Epidermal melanocyte (primary cell): Measurements from ENCODE around the gene VAC14.

ENCODE experiments used
- DNase-seq: peaks from one replicate; pipeline ENCODE4 v3.0.0; 2011; ENCODE audit warnings: low spot score; ENCODE audit not compliant: insufficient read length

The VAC14 gene

DNA sequence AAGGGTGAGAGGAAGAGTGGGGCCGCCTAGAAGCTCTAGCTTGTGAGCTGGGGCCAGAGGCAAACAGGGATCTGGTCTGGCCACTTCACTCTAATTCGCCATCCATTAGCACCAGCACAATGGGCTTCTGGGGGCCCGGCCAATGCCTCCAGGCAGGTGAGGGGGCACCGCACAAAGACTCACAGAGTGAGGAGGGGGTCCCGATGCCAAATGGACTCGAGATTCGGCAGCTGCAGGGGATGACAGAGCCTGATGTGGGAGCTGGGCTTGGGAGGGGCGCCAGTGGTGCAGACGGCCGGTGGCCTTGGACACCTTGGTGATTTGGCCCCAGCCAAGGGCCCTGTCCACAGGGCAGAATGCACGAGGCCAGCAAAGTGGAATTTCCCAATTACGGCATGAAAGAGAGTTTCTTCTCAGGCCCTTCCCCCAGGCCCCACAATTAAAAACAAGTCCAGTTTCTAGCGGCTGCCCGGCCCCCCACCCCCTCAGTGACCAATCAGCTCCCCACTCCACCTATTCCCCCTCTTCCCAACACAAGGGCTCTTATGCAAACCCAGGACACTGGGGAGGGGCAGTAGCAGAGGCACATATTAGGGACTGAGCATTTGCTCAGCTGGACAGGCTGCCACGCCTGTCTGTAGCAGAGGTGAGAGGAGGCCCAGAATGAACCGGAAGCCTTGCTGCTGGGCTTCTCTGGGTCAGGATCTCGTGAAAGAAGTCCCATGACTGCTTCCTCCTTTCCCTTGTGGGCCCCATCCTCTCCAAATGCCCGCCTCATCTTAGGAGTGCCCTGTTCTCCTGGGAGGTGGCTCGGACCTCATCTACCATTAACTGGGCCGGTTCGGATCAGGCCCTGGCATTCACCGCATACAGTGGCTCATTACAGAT lies 75.7 kb downstream of the VAC14 start:
- DNase-seq = peak; percentile 60

DNA sequence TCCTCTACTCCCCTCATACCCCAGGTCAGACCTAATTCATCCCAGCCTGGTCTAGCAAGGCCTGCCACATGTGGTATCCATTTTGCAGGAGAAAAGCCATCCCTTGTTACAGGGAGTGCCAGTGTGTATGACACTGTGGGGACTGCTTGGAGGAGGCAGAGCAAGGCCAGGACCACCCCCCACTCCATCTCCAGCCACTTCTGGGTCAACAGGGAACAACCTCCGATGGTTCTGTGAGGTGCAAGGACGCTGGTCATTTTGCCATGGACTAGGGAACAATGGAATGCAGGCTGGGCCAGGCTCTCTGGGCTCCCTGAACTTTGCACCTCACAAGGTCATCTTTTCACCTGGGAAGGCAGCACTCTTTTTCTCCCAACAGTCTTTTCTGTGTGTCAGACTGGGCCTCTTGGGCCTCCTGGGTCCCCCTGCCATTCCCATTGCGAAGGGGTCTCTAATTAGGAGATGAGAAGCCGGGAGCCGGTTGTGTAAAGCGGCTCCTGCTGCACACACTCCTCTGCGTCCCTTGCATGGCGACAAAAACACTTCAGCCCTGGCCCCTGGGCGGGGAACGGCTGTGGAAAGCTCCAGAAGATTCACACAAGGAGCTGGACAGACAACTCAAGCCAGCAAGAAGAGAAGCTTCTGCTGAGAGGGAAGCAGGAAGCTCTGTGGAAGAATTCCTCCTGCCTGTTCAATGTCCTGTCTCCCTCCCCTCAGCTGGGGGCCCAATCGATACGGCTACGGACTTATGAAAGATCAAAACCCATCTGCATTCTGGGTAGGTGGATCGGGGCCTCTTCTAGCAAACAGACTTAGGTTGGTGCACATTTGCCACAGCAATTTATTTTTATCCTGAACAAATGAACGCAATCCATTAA lies 76.6 kb downstream of the VAC14 start:
- no peak for DNase-seq

DNA sequence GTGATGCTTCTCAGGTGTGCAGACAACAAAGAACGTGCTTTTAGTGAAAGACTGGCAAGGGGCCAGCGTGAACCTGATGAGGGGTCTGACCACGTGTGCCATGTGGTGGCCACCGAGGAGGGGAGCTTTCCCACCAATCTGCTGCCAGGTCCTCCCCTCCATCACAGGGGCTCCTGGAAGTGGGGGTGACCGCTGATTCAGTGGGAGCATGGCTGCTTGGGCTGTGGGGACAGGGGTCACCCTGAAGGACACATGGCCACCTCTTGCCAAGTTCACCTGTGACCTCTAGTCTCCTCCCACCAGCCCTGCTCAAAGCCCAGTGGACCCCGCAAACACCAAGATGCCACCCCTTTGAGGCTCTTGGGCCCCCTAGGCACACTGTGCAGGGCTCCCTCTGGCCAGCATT lies 77.2 kb downstream of the VAC14 start:
- no peak for DNase-seq

DNA sequence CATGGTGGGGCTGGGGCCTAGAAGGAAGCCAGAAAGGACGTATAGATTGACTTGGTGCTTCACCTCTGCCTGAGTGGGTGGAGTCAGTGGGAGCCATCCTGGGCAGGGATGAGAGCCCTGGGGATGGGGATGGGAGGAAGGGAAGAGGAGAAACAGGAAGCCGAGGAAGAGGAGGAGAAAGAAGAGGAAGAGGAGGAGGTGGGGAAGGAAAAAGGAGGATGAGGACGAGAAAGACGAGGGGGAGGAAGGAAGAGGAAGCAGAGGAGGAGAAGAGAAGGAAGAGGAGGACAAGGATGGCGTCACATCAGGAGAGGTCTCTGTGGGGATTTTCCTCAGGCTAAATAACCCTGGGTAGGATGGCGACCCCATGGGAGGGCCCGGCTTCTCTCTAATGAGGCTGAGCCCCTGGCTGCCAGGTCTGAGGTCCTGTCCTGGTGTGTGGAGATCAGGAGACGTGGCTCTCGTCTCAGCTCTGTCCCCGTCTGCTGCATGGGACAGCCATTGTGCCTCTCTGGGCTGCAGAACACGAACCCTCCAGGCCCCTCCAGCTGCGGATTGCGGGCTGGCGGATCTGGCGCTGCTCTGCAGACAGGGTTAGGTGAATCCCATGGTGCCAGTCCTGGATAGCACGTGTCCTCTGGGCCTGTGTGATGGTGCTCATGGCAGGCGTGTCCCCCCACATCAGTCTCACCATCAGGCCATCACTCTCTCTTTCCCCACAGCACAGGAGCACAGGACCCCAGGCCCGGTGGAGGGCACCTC lies 79.6 kb downstream of the VAC14 start:
- no peak for DNase-seq

DNA sequence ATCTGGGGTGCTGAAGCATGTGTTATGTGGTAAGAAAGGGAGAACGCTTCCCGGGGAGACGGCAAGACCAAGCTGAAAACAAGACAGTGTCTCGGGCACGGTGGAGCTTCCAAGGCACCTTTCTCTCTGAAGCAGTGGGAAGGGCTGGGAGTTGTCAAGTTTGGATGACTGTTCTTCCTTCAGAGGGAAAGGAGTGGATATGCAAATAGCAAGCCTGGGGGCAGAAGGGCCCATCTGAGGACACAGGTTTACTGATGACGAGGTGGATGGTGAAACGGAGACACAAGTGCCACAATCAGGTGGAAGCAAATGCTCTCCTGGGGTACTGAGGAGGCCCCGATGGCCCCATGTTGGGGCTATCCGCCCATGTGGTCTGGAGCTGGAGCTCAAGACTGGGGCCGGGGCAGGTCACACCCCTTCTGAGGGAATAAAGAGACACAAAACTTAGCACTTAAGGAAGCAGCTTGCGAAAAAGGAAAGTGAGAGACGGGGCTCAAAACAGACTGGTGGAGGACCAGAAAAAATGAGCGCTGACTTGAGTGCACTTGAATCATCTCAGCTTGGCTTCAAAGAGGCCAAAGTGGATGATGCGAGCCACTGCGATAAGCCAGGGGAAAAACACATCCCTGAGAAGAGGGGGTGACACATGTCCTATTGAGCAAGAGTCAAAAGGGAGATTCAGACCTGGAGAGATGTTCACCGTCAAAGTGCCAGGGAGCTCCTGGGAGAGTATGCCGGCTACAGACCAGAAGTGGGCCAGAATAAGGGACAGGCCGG lies 80.3 kb downstream of the VAC14 start:
- no peak for DNase-seq

DNA sequence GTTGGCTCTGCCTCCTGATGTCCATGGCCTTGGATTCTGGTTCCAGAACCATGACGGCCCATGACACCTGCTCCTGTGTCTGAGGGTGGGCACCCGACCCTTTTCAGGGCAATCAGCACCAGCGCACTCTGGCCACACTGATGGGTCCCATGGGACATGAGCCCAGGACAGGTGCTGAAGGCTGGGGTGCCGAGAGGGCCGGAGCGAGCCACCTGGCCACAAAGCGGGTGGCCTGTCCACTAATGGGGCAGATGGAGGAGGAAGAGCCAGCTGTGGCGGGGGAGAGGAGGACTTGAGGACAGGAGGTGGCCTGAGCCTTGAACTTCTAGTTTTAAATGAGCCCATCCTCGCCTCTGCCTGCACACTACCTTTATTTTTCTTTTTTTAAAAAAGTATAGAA lies 83.9 kb downstream of the VAC14 start:
- no peak for DNase-seq

GRCh38 chr16:70715860-70716357 lies 85.0 kb downstream of the VAC14 start:
- DNase-seq = peak; percentile 75

DNA sequence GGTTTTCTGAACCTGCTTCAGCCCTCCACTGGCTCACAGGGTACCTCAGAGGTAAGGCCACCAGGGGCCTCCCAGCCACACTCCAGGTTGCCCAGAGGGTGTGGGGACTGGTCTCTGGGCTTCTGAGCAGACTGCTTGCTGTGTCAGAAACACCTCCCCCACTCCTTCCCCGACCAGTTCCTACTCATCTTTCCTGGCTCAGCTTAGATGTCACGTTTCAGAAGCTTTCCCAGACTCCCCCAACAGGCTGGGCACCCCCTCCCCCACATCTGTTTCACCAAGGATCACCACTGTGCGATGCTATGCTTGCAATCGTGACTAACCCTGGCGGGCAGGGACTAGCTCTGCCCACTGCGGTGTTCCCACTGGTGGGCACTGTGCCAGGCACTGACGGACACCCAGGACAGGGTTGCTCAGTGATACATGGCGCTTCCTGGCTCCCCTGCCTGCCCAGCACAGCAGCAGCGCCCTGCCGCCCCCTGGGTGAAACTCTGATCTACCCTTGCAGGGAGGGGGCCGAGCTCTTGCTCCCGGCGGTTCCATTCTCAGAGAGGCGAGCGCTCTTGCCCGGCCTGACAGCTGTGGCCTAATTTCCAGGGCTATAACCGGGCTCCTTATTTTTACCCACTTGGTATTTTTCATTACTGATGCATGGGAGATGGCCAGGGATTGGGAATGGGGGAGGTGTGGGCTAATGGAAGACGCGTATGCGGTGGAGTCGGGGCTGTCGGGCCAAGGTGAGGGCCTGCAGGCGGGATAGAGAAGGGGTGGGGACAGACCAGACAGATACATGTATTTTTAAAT lies 85.7 kb downstream of the VAC14 start:
- DNase-seq = peak; percentile 90

DNA sequence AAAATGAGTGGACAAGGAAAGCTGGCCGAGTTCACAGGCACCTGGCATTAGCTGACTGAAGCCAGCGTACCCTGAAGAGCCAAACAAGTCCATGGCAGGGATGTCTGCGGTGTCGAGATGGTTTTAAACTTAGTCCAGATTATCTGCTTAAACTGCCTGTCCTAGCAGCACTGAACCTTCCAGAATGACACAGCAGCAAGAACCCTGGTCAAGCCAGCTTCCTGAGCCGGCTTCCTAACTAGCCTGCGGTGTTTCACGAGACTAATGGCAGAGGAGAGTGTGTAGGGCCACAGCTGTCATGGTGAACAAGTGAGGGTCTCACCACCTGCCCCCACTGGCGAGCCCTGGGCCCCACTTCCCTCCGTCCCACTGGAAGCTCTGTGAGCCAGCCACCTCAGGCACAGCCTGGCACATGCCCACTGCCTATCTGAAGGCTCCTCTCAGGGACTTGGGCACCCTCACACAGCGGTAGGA lies 86.3 kb downstream of the VAC14 start:
- no peak for DNase-seq

GRCh38 chr16:70713824-70714223 lies 87.1 kb downstream of the VAC14 start:
- no peak for DNase-seq

- DNase-seq = no peak
These were observed 87.6 kb downstream of the VAC14 start for GRCh38 chr16:70713342-70713741.

DNA sequence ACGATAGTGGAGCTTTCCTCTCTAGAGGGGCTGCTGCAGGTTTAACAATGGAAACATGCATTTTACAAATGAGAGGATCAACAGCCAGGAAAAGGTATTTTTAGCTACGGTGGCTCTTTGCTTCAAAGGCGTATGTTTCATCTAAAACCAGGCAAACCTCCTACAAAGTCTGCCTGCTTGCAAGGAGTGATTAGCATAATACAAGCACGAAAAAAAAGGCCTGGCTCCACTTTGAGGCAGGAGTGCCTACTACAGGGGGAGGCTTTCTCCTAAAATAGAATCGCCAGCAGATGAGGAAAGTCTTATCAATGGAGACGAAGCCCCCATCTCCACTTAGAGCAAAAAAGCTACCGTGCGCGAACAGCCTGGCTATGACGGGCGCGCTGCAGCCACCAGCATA lies 88.0 kb downstream of the VAC14 start:
- no peak for DNase-seq

DNA sequence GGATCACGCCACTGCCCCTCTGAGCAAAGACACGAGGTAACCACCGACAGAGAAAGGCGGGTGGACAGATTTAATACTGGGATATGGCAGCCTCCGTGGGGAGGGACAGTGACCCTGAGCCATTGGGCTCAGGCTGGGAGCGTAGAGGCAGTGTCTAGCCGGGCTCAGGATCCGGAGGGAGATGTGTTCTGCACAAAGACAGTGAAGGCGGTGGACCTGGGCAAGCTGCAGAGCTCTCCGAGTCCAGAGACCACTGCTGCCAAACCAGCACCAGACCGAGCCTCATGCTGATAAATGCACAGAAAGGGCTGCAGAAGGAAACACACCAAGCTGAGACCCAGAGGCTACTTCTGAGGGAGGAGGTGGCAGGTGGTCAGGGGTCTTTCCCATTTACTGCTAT lies 88.6 kb downstream of the VAC14 start:
- DNase-seq = no peak

DNA sequence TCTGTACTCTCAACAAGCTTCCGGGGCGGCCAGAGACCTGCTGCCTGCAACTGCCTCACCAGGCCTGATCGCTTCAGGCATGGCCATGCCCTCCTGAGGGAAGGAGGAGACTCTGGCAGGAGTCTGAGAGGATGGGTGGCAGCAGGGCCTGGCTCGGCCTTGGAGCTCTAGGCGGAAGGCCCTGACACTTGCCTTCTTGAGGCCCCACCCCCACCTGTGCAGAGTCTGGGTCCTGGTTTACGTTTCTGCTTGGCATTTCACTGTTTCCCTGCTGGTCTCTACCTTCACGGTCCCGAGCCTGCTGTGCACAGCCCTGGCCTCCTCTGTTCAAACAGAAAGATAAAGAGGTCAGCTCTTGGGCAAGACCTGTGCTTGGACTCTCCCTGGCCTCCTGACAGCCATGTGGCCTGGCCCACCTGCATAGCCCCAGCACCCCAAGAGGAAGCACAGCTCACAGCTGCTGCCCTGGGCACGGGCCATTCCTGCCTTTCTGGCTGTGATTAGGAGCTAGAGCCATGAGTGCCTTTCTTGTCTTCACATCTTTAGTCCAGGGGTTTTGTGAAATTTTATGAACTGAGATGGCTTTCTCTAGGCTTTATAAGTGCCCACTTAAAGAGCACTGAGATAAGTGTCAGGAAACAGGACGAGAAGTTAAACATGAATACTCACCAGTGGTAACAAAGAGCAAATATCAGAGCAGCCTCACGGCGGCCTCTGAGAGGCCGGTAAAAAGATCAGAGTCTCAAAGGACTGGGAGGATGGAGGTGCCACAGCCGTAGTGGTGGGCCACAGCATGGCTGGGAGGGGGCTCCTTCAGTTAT lies 89.5 kb downstream of the VAC14 start:
- DNase-seq = no peak

GRCh38 chr16:70710422-70711210 lies 90.3 kb downstream of the VAC14 start:
- no peak for DNase-seq

DNA sequence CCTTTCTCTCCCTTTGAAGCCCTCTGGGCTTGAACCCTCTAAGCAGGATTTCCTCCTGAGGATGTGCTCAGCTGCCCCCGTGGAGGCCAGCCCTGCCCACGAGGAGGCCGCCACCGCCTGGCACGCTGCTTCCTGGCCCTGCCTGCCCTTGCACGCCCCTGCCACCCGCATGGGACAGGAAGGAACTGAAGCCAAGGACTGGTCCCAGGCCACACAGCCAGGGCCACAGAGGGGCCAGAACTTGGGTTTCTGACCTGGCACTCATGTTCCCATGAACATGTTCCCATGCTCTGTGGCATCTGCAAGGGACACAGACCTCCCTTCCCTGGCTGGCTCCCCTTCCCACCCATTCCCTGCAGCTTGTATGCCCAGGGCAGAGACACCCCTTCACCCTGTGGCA lies 91.0 kb downstream of the VAC14 start:
- DNase-seq = no peak

GRCh38 chr16:70709457-70709856 lies 91.5 kb downstream of the VAC14 start:
- no peak for DNase-seq
